GM12878 (cell line): Measurements from ENCODE around the gene RRH. TPM values are rescaled to one million over a fixed set of nuclear protein-coding genes. Genes with fewer than 3 reads are reported as not detected.

Source experiments
- ATF2 ChIP-seq: IDR thresholded peaks from 2 replicates; pipeline ENCODE4 v1.6.1; 2012; ENCODE audit warnings: low read length, inconsistent platforms
- BCL3 ChIP-seq: IDR thresholded peaks from 2 replicates; pipeline ENCODE4 v1.6.1; 2011; ENCODE audit warnings: borderline replicate concordance, low read depth, mild to moderate bottlenecking, moderate library complexity, low read length; ENCODE audit not compliant: insufficient read depth, poor library complexity, severe bottlenecking
- BRCA1 ChIP-seq: IDR thresholded peaks from 2 replicates; pipeline ENCODE4 v1.6.1; 2011; ENCODE audit warnings: low read depth, low read length, improper control_type of control experiment
- CHD1 ChIP-seq: IDR thresholded peaks from 2 replicates; pipeline ENCODE4 v1.6.1; 2012; ENCODE audit warnings: low read depth, low read length, improper control_type of control experiment
- E2F4 ChIP-seq: IDR thresholded peaks from 2 replicates; pipeline ENCODE4 v1.6.1; 2012; ENCODE audit warnings: low read depth, low read length, improper control_type of control experiment
- EED ChIP-seq: sonication (generic); IDR thresholded peaks from 2 replicates; pipeline ENCODE4 v1.6.1; 2016; ENCODE audit warnings: antibody characterized with exemption, low read depth
- ESRRA ChIP-seq: IDR thresholded peaks from 2 replicates; pipeline ENCODE4 v1.6.1; 2012; ENCODE audit warnings: mild to moderate bottlenecking, low read length, improper control_type of control experiment
- FOXK2 ChIP-seq: fragments of 450-650 bp; IDR thresholded peaks from 2 replicates; pipeline ENCODE4 v1.6.1; 2017; ENCODE audit warnings: mild to moderate bottlenecking, moderate library complexity
- HDGF ChIP-seq: fragments of 450-650 bp; IDR thresholded peaks from 2 replicates; pipeline ENCODE4 v1.6.1; 2016; ENCODE audit warnings: antibody characterized with exemption
- KLF5 ChIP-seq: fragments of 450-650 bp; IDR thresholded peaks from 2 replicates; pipeline ENCODE4 v1.6.1; 2014; ENCODE audit warnings: mild to moderate bottlenecking; ENCODE audit not compliant: partially characterized antibody
- LARP7 ChIP-seq: fragments of 450-650 bp; IDR thresholded peaks from 2 replicates; pipeline ENCODE4 v1.6.1; 2017; ENCODE audit warnings: mild to moderate bottlenecking
- MEF2B ChIP-seq: fragments of 450-650 bp; IDR thresholded peaks from 2 replicates; pipeline ENCODE4 v1.6.1; 2018; ENCODE audit warnings: mild to moderate bottlenecking, moderate library complexity; ENCODE audit not compliant: partially characterized antibody, poor library complexity, severe bottlenecking
- MLLT1 ChIP-seq: fragments of 450-650 bp; IDR thresholded peaks from 2 replicates; pipeline ENCODE4 v1.6.1; 2016; ENCODE audit warnings: mild to moderate bottlenecking
- NR2C2 ChIP-seq: IDR thresholded peaks from 2 replicates; pipeline ENCODE4 v1.6.1; 2011; ENCODE audit warnings: borderline replicate concordance, low read depth; ENCODE audit not compliant: control insufficient read depth, insufficient read length
- POU2F2 ChIP-seq: IDR thresholded peaks from 3 replicates; pipeline ENCODE4 v1.6.1; 2011; ENCODE audit warnings: low read depth, mild to moderate bottlenecking, low read length, borderline replicate concordance
- RELB ChIP-seq: fragments of 450-650 bp; IDR thresholded peaks from 2 replicates; pipeline ENCODE4 v1.6.1; 2017; ENCODE audit warnings: low read depth, mild to moderate bottlenecking, moderate library complexity
- SREBF2 ChIP-seq: IDR thresholded peaks from 2 replicates; pipeline ENCODE4 v1.6.1; 2012; ENCODE audit warnings: mild to moderate bottlenecking, low read length
- STAT1 ChIP-seq: fragments of 450-650 bp; conservative IDR thresholded peaks from 2 replicates; pipeline ENCODE4 v1.6.1; 2014; ENCODE audit warnings: antibody characterized with exemption, mild to moderate bottlenecking
- TAF1 ChIP-seq: IDR thresholded peaks from 2 replicates; pipeline ENCODE4 v1.6.1; 2011; ENCODE audit warnings: mild to moderate bottlenecking, low read depth, low read length, borderline replicate concordance
- USF1 ChIP-seq: IDR thresholded peaks from 2 replicates; pipeline ENCODE4 v1.6.1; 2011; ENCODE audit warnings: borderline replicate concordance, low read depth, mild to moderate bottlenecking, moderate library complexity, mixed read lengths, low read length; ENCODE audit not compliant: insufficient read depth; ENCODE audit errors: extremely low read length
- polyA plus RNA-seq, 11 experiments: library from polyadenylated mRNA; depleted of rRNA in 4 of 11; unstranded in 6 of 11; stranded (reverse) in 5 of 11; fragments of >200 nt; fragmentation: Nextera tagmentation in 4 of 11; fragmentation: Illumina TruSeq in 1 of 11; extraction: Ambion mirVana in 4 of 11; extraction: Trizol in 1 of 11; gene quantifications; 1 replicate in 1 of 11; 2 replicates in 10 of 11; pipeline versions ENCODE4 v1.2.1 to v1.2.3, GENCODE V29; 2011 to 2016; ENCODE audit warnings: inconsistent platforms in 2 of 11, missing spikeins in 2 of 11, low read depth in 1 of 11
- total RNA-seq, 4 experiments: library from RNA; depleted of rRNA in 3 of 4; stranded (reverse); fragments of >200 nt in 3 of 4; fragmentation: Illumina TruSeq in 1 of 4; extraction: Trizol in 1 of 4; gene quantifications; 2 replicates each; pipeline versions ENCODE4 v1.2.1 to v1.2.3, GENCODE V29; 2013 to 2021

RRH gene
- total and polyA plus RNA-seq, 10 of the 15 experiments (the other 5 are each of a cell fraction or from before 2014, with no cell fraction given): 0.06 to 0.24 (median 0.12) TPM; not detected in 6

- TF ChIP-seq BCL3 (peak; percentile 22), NR2C2 (no peak), HDGF (no peak), POU2F2 (peak; percentile 50; the same call in 2 of the 3 replicates), KLF5 (no peak), RELB (peak; percentile 93; the same call in 1 of the 2 replicates), FOXK2 (peak; percentile 66; the same call in 1 of the 2 replicates), LARP7 (no peak), MEF2B (no peak), TAF1 (peak; percentile 49; the same call in 1 of the 2 replicates), USF1 (peak; percentile 66), CHD1 (no peak), SREBF2 (no peak), STAT1 (no peak), MLLT1 (peak; percentile 42; the same call in 1 of the 2 replicates), EED (peak; percentile 23; the same call in 1 of the 2 replicates), E2F4 (no peak), ATF2 (peak; percentile 29; the same call in 1 of the 2 replicates), BRCA1 (no peak), ESRRA (no peak)
These were observed 12.4 kb upstream of the RRH start, which contains the start of gene GAR1 (continued) for GRCh38 chr4:109815151-109816081.
